Liver (tissue), 9 donors: ENCODE results near the gene GRM1. TPM values are rescaled to one million over a fixed set of nuclear protein-coding genes. Genes with fewer than 3 reads are reported as not detected.

Experiments used
- DNase-seq: peaks from one replicate; pipeline ENCODE4 v3.0.0-alpha.2; 2017; ENCODE audit warnings: low spot score
- H3K27ac ChIP-seq, 2 donors: one replicate each; pipeline ENCODE4 v1.7.0; 2013; ENCODE audit warnings: inconsistent platforms in 2 of 2, low read length in 2 of 2, control low read depth in 1 of 2, low read depth in 1 of 2, mild to moderate bottlenecking in 1 of 2
- H3K27me3 ChIP-seq, 4 donors: one replicate each; pipeline versions ENCODE4 v1.6.1 to v1.7.0; 2013; ENCODE audit warnings: low read length in 3 of 4, inconsistent platforms in 1 of 4, mild to moderate bottlenecking in 1 of 4, moderate library complexity in 1 of 4; ENCODE audit not compliant: control insufficient read depth in 4 of 4, insufficient read depth in 4 of 4
- H3K36me3 ChIP-seq, 4 donors: one replicate each; pipeline versions ENCODE4 v1.6.1 to v1.7.0; 2013; ENCODE audit warnings: low read length in 3 of 4, mild to moderate bottlenecking in 3 of 4, low read depth in 1 of 4, moderate library complexity in 1 of 4; ENCODE audit not compliant: control insufficient read depth in 4 of 4, insufficient read depth in 3 of 4
- H3K4me1 ChIP-seq, 4 donors: one replicate each; pipeline versions ENCODE4 v1.6.1 to v1.7.0; 2013; ENCODE audit warnings: low read length in 3 of 4, mild to moderate bottlenecking in 3 of 4, moderate library complexity in 1 of 4; ENCODE audit not compliant: control insufficient read depth in 4 of 4, insufficient read depth in 4 of 4
- H3K4me3 ChIP-seq, 3 donors: one replicate each; pipeline versions ENCODE4 v1.6.1 to v1.7.0; 2013; ENCODE audit warnings: low read length in 3 of 3, control low read depth in 1 of 3, low read depth in 1 of 3, mild to moderate bottlenecking in 1 of 3
- H3K9ac ChIP-seq, 2 donors: one replicate each; pipeline ENCODE4 v1.7.0; 2013; ENCODE audit warnings: low read length in 2 of 2, mild to moderate bottlenecking in 2 of 2, moderate library complexity in 2 of 2, control low read depth in 1 of 2, low read depth in 1 of 2
- H3K9me3 ChIP-seq, 4 donors: one replicate each; pipeline versions ENCODE4 v1.6.1 to v1.7.0; 2013; ENCODE audit warnings: low read length in 3 of 4; ENCODE audit not compliant: control insufficient read depth in 4 of 4
- CTCF ChIP-seq: fragments of 150-350 bp; IDR thresholded peaks from 2 replicates; pipeline ENCODE4 v1.5.1; 2017; ENCODE audit warnings: improper control_type of control experiment, low read depth, low read length; ENCODE audit not compliant: missing input control
- FOXA1 ChIP-seq: IDR thresholded peaks from 2 replicates; pipeline ENCODE4 v1.6.1; 2016; ENCODE audit warnings: antibody characterized with exemption
- FOXA2 ChIP-seq: IDR thresholded peaks from 2 replicates; pipeline ENCODE4 v1.6.1; 2016; ENCODE audit warnings: antibody characterized with exemption
- GABPA ChIP-seq, 2 donors: IDR thresholded peaks in 1 of 2; conservative IDR thresholded peaks in 1 of 2; 2 replicates each; pipeline ENCODE4 v1.6.1; 2016; ENCODE audit warnings: antibody characterized with exemption in 2 of 2, mild to moderate bottlenecking in 1 of 2, moderate library complexity in 1 of 2
- HNF4A ChIP-seq, 2 donors: conservative IDR thresholded peaks; 2 replicates each; pipeline ENCODE4 v1.6.1; 2016; ENCODE audit warnings: antibody characterized with exemption in 2 of 2, mild to moderate bottlenecking in 2 of 2
- HNF4G ChIP-seq: IDR thresholded peaks from 2 replicates; pipeline ENCODE4 v1.6.1; 2016; ENCODE audit warnings: antibody characterized with exemption
- JUND ChIP-seq, 2 donors: IDR thresholded peaks; 2 replicates each; pipeline ENCODE4 v1.6.1; 2016; ENCODE audit warnings: antibody characterized with exemption in 2 of 2
- NR2F2 ChIP-seq: IDR thresholded peaks from 2 replicates; pipeline ENCODE4 v1.6.1; 2016; ENCODE audit warnings: antibody characterized with exemption
- RAD21 ChIP-seq, 2 donors: IDR thresholded peaks; 2 replicates each; pipeline ENCODE4 v1.6.1; 2016; ENCODE audit warnings: antibody characterized with exemption in 2 of 2, mild to moderate bottlenecking in 2 of 2
- RXRA ChIP-seq, 2 donors: IDR thresholded peaks; 2 replicates each; pipeline ENCODE4 v1.6.1; 2017 to 2018; ENCODE audit warnings: antibody characterized with exemption in 2 of 2, mild to moderate bottlenecking in 1 of 2
- SP1 ChIP-seq: IDR thresholded peaks from 2 replicates; pipeline ENCODE4 v1.6.1; 2018; ENCODE audit warnings: antibody characterized with exemption, mild to moderate bottlenecking
- TAF1 ChIP-seq: conservative IDR thresholded peaks from 2 replicates; pipeline ENCODE4 v1.6.1; 2016; ENCODE audit warnings: antibody characterized with exemption, mild to moderate bottlenecking
- WGBS: extraction: QIAGEN DNeasy Blood & Tissue Kit; methylation state at CpG from one replicate; pipeline ENCODE4 v1.1.7; 2013; 5-methylcytosine and 5-hydroxymethylcytosine counted together
- polyA plus RNA-seq, 2 donors: library from polyadenylated mRNA; stranded (reverse) in 1 of 2; unstranded in 1 of 2; fragments of 200-250 nt in 1 of 2; fragments of >200 nt in 1 of 2; fragmentation: Nextera tagmentation in 1 of 2; extraction: Ambion mirVana in 1 of 2; gene quantifications; one replicate each; pipeline versions ENCODE4 v1.2.1 to v1.2.3, GENCODE V29; 2013 to 2015
- total RNA-seq, 2 donors: library from RNA; depleted of rRNA; stranded (reverse); fragments of >200 nt; gene quantifications; one replicate each; pipeline ENCODE4 v1.2.3, GENCODE V29; 2014
- TF ChIP-seq, protein P1 (sequence below): IDR thresholded peaks from 2 replicates; pipeline ENCODE4 v1.6.1; 2016; ENCODE audit warnings: antibody characterized with exemption
- TF ChIP-seq, protein P2 (sequence below): IDR thresholded peaks from 2 replicates; pipeline ENCODE4 v1.6.1; 2016; ENCODE audit warnings: antibody characterized with exemption
- TF ChIP-seq, protein P3 (sequence below): IDR thresholded peaks from 2 replicates; pipeline ENCODE4 v1.6.1; 2016; ENCODE audit warnings: antibody characterized with exemption
- donor health status: healthy.
- donor health status: healthy.
- donor health status: healthy.
- donor health status: healthy.
- donor health status: healthy.

GRM1 gene
- total and polyA plus RNA-seq, 4 donors: under 0.01 to 0.05 (median 0.01) TPM; not detected in 1

DNA sequence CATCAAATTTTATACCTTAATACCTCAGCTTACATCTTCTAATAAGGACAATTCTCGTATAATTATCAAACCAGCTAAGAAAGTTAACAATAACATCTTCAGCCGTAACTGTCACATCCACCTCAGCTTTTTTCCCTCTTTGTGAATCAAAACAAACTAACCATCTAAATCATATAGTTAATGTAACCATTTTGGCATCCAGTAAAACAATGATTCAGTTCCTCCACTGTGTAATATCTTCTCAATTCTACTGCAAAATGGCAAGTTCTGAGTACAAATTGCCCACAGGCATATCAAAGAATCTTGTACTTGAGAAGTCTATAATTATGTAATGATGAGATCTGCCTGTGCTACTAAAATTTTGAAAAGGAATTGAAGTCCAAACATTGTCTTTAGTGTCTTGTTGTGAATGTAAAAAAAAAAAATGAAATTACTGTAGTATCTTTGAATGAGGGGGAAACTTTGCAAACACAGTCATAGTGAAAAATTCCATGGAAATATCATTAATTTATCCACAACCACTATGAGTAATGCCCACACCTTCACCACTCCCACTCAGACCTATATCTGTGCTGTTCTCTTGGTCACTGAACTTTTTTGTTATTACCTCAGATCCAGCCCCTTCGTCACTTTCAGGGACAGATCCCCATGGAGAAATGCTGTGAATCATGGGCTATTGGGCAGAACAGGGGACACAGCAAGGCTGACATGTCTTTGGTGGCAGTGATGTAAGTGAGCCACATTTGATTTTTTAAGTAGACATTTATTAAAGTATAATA, 336.1 kb downstream of the GRM1 start:
- Histone ChIP-seq H3K4me1 (no peaks in the 10 kb centered on the region), H3K9ac (no peak overlapping the region), H3K27me3 (no peaks in the 10 kb centered on the region), H3K9me3 (no peaks in the 10 kb centered on the region), H3K4me3 (no peak overlapping the region), H3K36me3 (no peaks in the 10 kb centered on the region), H3K27ac (no peak overlapping the region)
- 80% methylated on average over 3 of the region's 3 CpGs for WGBS
- DNase-seq: no peak
- TF ChIP-seq TAF1: no peak
- TF ChIP-seq, protein P1, sequence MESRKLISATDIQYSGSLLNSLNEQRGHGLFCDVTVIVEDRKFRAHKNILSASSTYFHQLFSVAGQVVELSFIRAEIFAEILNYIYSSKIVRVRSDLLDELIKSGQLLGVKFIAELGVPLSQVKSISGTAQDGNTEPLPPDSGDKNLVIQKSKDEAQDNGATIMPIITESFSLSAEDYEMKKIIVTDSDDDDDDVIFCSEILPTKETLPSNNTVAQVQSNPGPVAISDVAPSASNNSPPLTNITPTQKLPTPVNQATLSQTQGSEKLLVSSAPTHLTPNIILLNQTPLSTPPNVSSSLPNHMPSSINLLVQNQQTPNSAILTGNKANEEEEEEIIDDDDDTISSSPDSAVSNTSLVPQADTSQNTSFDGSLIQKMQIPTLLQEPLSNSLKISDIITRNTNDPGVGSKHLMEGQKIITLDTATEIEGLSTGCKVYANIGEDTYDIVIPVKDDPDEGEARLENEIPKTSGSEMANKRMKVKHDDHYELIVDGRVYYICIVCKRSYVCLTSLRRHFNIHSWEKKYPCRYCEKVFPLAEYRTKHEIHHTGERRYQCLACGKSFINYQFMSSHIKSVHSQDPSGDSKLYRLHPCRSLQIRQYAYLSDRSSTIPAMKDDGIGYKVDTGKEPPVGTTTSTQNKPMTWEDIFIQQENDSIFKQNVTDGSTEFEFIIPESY: no peak
- TF ChIP-seq CTCF: no peak
- no peak for TF ChIP-seq FOXA1

DNA sequence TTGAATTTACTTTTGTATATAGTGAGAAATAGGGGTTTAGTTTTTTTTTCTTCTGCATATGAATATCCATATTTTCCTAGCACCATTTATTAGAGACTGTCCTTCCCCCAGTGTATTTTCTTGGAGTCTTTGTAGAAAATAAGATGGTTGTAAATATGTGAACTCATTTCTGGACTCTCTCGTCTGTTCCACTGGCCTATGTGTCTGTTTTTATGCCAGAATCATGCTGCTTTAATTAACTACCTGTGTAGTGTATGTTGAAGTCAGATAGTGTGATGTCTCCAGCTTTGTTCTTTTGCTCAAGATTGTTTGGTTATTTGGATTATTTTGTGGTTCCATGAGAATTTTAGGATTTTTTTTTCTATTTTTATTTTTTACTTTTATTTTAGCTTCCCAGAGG, 338.2 kb downstream of the GRM1 start:
- Histone ChIP-seq H3K36me3 (no peaks in the 10 kb centered on the region), H3K4me1 (no peaks in the 10 kb centered on the region), H3K27ac (no peak overlapping the region), H3K27me3 (no peaks in the 10 kb centered on the region), H3K9ac (no peak overlapping the region), H3K4me3 (no peak overlapping the region), H3K9me3 (no peaks in the 10 kb centered on the region)
- TF ChIP-seq RAD21 (IDR thresholded peaks at IDR 0.05): no peak
- TF ChIP-seq FOXA1: no peak
- no peak for TF ChIP-seq JUND (IDR thresholded peaks at IDR 0.05)
- TF ChIP-seq RXRA (IDR thresholded peaks at IDR 0.05): no peak
- TF ChIP-seq GABPA (IDR thresholded peaks at IDR 0.05 in 1 of 2, conservative IDR thresholded peaks at IDR 0.05 in 1 of 2): no peak
- no peak for TF ChIP-seq FOXA2
- TF ChIP-seq, protein P2, sequence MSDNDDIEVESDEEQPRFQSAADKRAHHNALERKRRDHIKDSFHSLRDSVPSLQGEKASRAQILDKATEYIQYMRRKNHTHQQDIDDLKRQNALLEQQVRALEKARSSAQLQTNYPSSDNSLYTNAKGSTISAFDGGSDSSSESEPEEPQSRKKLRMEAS: no peak
- TF ChIP-seq HNF4G: no peak
- 75% methylated on average over 1 of the region's 1 CpG for WGBS
- DNase-seq: no peak

GRCh38 chr6:146369866-146370265, 341.0 kb downstream of the GRM1 start:
- H3K27ac ChIP-seq: no peak overlapping the region
- WGBS: 39% methylated on average over 1 of the region's 1 CpG
- TF ChIP-seq RXRA (IDR thresholded peaks at IDR 0.05) (no peak), RAD21 (IDR thresholded peaks at IDR 0.05) (no peak), CTCF (no peak), HNF4G (no peak), JUND (IDR thresholded peaks at IDR 0.05) (no peak), SP1 (no peak), FOXA1 (no peak), NR2F2 (no peak), FOXA2 (no peak), GABPA (IDR thresholded peaks at IDR 0.05 in 1 of 2, conservative IDR thresholded peaks at IDR 0.05 in 1 of 2) (no peak), HNF4A (conservative IDR thresholded peaks at IDR 0.05) (no peak), TAF1 (no peak)
- TF ChIP-seq, protein P3, sequence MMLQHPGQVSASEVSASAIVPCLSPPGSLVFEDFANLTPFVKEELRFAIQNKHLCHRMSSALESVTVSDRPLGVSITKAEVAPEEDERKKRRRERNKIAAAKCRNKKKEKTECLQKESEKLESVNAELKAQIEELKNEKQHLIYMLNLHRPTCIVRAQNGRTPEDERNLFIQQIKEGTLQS: no peak
- TF ChIP-seq, protein P2: no peak
- TF ChIP-seq, protein P1: no peak

More at GRCh38 chr6:146369866-146370265, 341.0 kb downstream of the GRM1 start:
- no peak overlapping the region for H3K9ac ChIP-seq
- H3K27me3 ChIP-seq: no peaks in the 10 kb centered on the region
- H3K36me3 ChIP-seq: no peaks in the 10 kb centered on the region
- DNase-seq: no peak
- no peaks in the 10 kb centered on the region for H3K9me3 ChIP-seq
- no peak overlapping the region for H3K4me3 ChIP-seq
- no peaks in the 10 kb centered on the region for H3K4me1 ChIP-seq
